ENCODE results near the gene MMS22L. TPM values are rescaled to one million over a fixed set of nuclear protein-coding genes. Genes with fewer than 3 reads are reported as not detected.

The MMS22L gene
- total RNA-seq, 1 donor from 2014 or later, result 7.6 TPM

DNA sequence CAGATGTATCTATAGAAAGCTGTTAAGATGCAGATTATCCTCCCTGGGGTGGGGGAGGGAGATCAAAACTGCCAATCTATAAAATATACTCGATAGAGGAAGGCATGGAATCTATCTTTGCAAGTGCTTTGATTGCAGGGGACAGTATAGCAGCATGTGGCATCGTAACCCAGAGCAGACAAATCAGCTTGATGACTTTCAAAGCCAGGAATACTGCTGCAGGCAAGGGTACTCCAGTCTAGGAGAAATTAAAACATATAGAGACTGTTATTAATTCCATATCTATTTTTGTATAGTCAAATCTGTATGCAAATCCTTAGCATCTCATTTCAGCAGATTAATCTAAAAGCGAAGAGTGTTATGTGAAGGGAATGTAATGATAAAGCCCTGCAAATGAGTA lies 159.4 kb downstream of the MMS22L start:
- Mint-ChIP-seq H3K4me1 (ENCODE audit: low read depth) (no peaks in the 10 kb centered on the region), H3K27me3 (ENCODE audit: low read depth) (peaks cover 24% of the 10 kb centered on the region), H3K36me3 (ENCODE audit: low read depth) (peaks cover 3% of the 10 kb centered on the region), H3K27ac (ENCODE audit: unreplicated experiment) (no peak overlapping the region), H3K4me3 (ENCODE audit: unreplicated experiment) (no peak overlapping the region), H3K9me3 (ENCODE audit: low read depth) (peaks cover 10% of the 10 kb centered on the region)
- no peak for DNase-seq (ENCODE audit: low spot score)
- no peak for TF ChIP-seq CTCF (IDR thresholded peaks at IDR 0.05)

GRCh38 chr6:97123112-97123511 lies 159.9 kb downstream of the MMS22L start:
- Mint-ChIP-seq H3K4me1 (ENCODE audit: low read depth) (no peaks in the 10 kb centered on the region), H3K9me3 (ENCODE audit: low read depth) (peaks cover 10% of the 10 kb centered on the region), H3K27me3 (ENCODE audit: low read depth) (peaks cover 24% of the 10 kb centered on the region), H3K27ac (ENCODE audit: unreplicated experiment) (peak overlapping the region; percentile 11), H3K4me3 (ENCODE audit: unreplicated experiment) (no peak overlapping the region), H3K36me3 (ENCODE audit: low read depth) (peaks cover 3% of the 10 kb centered on the region)
- DNase-seq (ENCODE audit: low spot score), result no peak
- TF ChIP-seq CTCF (IDR thresholded peaks at IDR 0.05), result no peak

GRCh38 chr6:97120511-97120910 lies 162.5 kb downstream of the MMS22L start:
- TF ChIP-seq CTCF (IDR thresholded peaks at IDR 0.05), result no peak
- H3K27ac Mint-ChIP-seq (ENCODE audit: unreplicated experiment), result no peak overlapping the region
- H3K36me3 Mint-ChIP-seq (ENCODE audit: low read depth), result peaks cover 3% of the 10 kb centered on the region
- H3K9me3 Mint-ChIP-seq (ENCODE audit: low read depth), result peaks cover 10% of the 10 kb centered on the region
- no peak for DNase-seq (ENCODE audit: low spot score)
- peaks cover 24% of the 10 kb centered on the region for H3K27me3 Mint-ChIP-seq (ENCODE audit: low read depth)
- no peak overlapping the region for H3K4me3 Mint-ChIP-seq (ENCODE audit: unreplicated experiment)
- no peaks in the 10 kb centered on the region for H3K4me1 Mint-ChIP-seq (ENCODE audit: low read depth)

DNA sequence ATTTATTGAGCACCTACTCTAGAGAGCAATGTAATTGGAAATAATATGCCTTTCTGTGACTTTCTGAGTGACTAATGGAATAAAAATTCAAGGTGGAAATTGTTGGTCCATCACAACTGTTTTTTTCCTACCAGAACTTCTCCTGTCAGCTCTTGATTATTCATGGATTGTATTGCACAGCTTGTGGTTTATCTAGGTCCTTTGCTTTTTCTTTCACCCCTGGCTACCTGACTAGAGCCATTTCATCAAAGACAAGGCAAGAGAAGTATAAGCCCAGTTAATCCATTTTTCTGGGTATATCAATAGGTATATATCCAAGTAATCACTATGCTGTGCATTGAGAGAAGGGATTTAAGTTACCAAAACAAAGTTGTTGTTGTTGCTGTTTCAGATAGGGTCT lies 168.4 kb downstream of the MMS22L start:
- peaks cover 7% of the 10 kb centered on the region for H3K9me3 Mint-ChIP-seq (ENCODE audit: low read depth)
- no peak for TF ChIP-seq CTCF (IDR thresholded peaks at IDR 0.05)
- no peaks in the 10 kb centered on the region for H3K4me1 Mint-ChIP-seq (ENCODE audit: low read depth)
- H3K27me3 Mint-ChIP-seq (ENCODE audit: low read depth), result peaks cover 6% of the 10 kb centered on the region
- no peak overlapping the region for H3K4me3 Mint-ChIP-seq (ENCODE audit: unreplicated experiment)
- H3K27ac Mint-ChIP-seq (ENCODE audit: unreplicated experiment), result no peak overlapping the region
- H3K36me3 Mint-ChIP-seq (ENCODE audit: low read depth), result no peaks in the 10 kb centered on the region
- DNase-seq (ENCODE audit: low spot score), result no peak

DNA sequence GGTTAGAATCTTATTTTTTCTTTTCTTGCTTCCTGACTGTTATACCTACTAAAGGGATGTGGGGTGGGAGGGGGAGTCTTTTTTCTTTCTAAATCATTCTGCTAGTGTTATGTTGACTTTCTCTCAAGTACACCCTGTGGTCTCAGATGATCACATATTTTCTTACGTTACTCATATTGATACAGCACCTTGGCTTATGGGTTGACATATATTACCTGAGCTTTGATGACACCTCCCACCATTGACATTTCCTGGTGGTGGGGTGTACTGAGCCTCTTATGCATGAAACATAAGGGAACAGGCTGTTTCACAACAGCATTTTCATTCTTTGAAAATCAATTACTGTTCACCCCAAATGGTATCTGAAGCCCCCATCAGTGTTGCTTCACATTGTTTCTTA lies 169.8 kb downstream of the MMS22L start:
- Mint-ChIP-seq H3K4me1 (ENCODE audit: low read depth) (no peaks in the 10 kb centered on the region), H3K36me3 (ENCODE audit: low read depth) (no peaks in the 10 kb centered on the region), H3K4me3 (ENCODE audit: unreplicated experiment) (no peak overlapping the region), H3K9me3 (ENCODE audit: low read depth) (peaks cover 7% of the 10 kb centered on the region), H3K27ac (ENCODE audit: unreplicated experiment) (no peak overlapping the region), H3K27me3 (ENCODE audit: low read depth) (no peaks in the 10 kb centered on the region)
- TF ChIP-seq CTCF (IDR thresholded peaks at IDR 0.05), result no peak
- DNase-seq (ENCODE audit: low spot score), result no peak
